ENCODE data around the gene CXCL17. TPM values are rescaled to one million over a fixed set of nuclear protein-coding genes. Genes with fewer than 3 reads are reported as not detected.

Gene CXCL17
- total RNA-seq, 1 experiment from 2014 or later: not detected

DNA sequence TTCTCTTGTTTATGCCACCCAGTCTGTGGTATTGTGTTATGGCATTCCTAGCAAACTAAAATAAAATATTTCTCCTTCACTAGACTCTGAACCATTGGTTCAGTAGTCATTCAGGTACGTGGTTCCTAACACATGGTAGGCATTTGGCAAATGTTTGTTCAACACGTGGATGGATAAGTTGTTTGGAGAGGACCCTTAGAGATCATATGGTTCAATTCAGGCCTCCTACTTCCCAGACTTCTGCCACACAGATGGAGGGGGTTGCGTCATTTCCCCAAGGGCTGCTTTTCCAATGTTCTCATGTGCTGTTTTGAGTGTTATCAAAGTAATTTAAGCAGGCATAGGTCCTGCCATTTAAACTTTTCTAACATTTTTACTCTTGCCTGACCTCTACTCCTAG, 6.7 kb downstream of the CXCL17 start:
- Histone ChIP-seq H4K8ac (replicated peaks; ENCODE audit: insufficient read length, low read depth, low read length) (no peak overlapping the region), H3K79me2 (ENCODE audit: insufficient read depth, low read length) (no peaks in the 10 kb centered on the region), H2AK5ac (ENCODE audit: insufficient read length, low read length) (no peak overlapping the region), H4K20me1 (ENCODE audit: control insufficient read depth, insufficient read depth, insufficient read length) (no peaks in the 10 kb centered on the region), H3K27me3 (ENCODE audit: insufficient read depth, low read length) (no peaks in the 10 kb centered on the region), H2AFZ (ENCODE audit: low read length) (no peak overlapping the region), H3K27ac (ENCODE audit: insufficient read length, low read depth, low read length) (no peak overlapping the region), H3K9ac (ENCODE audit: extremely low read depth, insufficient read length, low read length) (no peak overlapping the region), H3K23me2 (ENCODE audit: insufficient read length, low read depth, low read length, poor library complexity, severe bottlenecking) (no peaks in the 10 kb centered on the region), H3K23ac (ENCODE audit: insufficient read length, low read depth, low read length) (no peak overlapping the region), H2BK20ac (ENCODE audit: low read depth, low read length, poor library complexity, severe bottlenecking) (peak overlapping the region; percentile 62), H2BK120ac (ENCODE audit: low read depth, low read length, poor library complexity, severe bottlenecking) (no peak overlapping the region), H3K4me2 (ENCODE audit: insufficient read depth, insufficient read length, low read length) (no peak overlapping the region), H4K5ac (ENCODE audit: insufficient read length, low read depth, low read length) (no peak overlapping the region), H3K56ac (ENCODE audit: insufficient read length, low read depth, low read length) (no peak overlapping the region), H2BK12ac (ENCODE audit: insufficient read length, low read depth, low read length) (no peak overlapping the region), H3K4me1 (ENCODE audit: insufficient read depth, low read length) (no peaks in the 10 kb centered on the region; the same call in 1 of the 2 replicates), H3T11ph (ENCODE audit: low read length) (no peak overlapping the region), H2BK5ac (ENCODE audit: insufficient read length, low read length) (no peak overlapping the region), H3K79me1 (ENCODE audit: insufficient read depth, low read depth, low read length, poor library complexity, severe bottlenecking) (no peaks in the 10 kb centered on the region), H3K14ac (ENCODE audit: insufficient read depth, low read length) (no peak overlapping the region), H3K9me3 (ENCODE audit: control insufficient read depth, low read depth, low read length) (no peaks in the 10 kb centered on the region), H3K18ac (ENCODE audit: insufficient read length, low read depth, low read length) (no peak overlapping the region), H4K91ac (ENCODE audit: insufficient read length, low read depth, low read length) (no peak overlapping the region), H3K4ac (ENCODE audit: low read depth, low read length) (no peak overlapping the region), H2BK15ac (ENCODE audit: low read depth, low read length) (no peak overlapping the region)
- TF ChIP-seq, protein P1, sequence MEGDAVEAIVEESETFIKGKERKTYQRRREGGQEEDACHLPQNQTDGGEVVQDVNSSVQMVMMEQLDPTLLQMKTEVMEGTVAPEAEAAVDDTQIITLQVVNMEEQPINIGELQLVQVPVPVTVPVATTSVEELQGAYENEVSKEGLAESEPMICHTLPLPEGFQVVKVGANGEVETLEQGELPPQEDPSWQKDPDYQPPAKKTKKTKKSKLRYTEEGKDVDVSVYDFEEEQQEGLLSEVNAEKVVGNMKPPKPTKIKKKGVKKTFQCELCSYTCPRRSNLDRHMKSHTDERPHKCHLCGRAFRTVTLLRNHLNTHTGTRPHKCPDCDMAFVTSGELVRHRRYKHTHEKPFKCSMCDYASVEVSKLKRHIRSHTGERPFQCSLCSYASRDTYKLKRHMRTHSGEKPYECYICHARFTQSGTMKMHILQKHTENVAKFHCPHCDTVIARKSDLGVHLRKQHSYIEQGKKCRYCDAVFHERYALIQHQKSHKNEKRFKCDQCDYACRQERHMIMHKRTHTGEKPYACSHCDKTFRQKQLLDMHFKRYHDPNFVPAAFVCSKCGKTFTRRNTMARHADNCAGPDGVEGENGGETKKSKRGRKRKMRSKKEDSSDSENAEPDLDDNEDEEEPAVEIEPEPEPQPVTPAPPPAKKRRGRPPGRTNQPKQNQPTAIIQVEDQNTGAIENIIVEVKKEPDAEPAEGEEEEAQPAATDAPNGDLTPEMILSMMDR (conservative IDR thresholded peaks at IDR 0.05): no peak
- H3K27ac Mint-ChIP-seq: no peak overlapping the region
- H3K4me1 Mint-ChIP-seq: peaks cover 10 to 12% of the 10 kb centered on the region in 2 experiments
- no peaks in the 10 kb centered on the region for H3K36me3 Mint-ChIP-seq (ENCODE audit: insufficient read depth in 1 of 3, low read depth in 3 of 3)
- no CpG with 5 or more reads among the region's 3 CpGs for WGBS (ENCODE audit: extremely low coverage, insufficient read length, low lambda C conversion rate)
- DNase-seq: no peak
- no peak overlapping the region for H3K4me3 Mint-ChIP-seq
- H3K9me3 Mint-ChIP-seq: no peaks in the 10 kb centered on the region
- H3K27me3 Mint-ChIP-seq (ENCODE audit: low read depth): peaks cover 25% of the 10 kb centered on the region

Measured in H9 (cell line).